CD4-positive, alpha-beta memory T cell (primary cell): ENCODE data around the gene GPATCH11. TPM values are rescaled to one million over a fixed set of nuclear protein-coding genes. Genes with fewer than 3 reads are reported as not detected.

Experiments
- CTCF ChIA-PET: fragments of 350-600 bp; sonication (Branson Sonifier 250); formaldehyde crosslinking; loops from one replicate; lab custom pipeline; 2021; ENCODE audit warnings: inconsistent platforms; ENCODE audit not compliant: partially characterized antibody; lab: Charles Lee
- POLR2A ChIA-PET: fragments of 350-600 bp; sonication (Branson Sonifier 250); formaldehyde crosslinking; loops from one replicate; lab custom pipeline; 2021; ENCODE audit not compliant: partially characterized antibody; lab: Charles Lee
- DNase-seq, 5 donors: peaks; one replicate each; pipeline versions ENCODE4 v3.0.0 to v3.0.0-alpha.2; 2020 to 2022; ENCODE audit warnings: mixed read lengths in 1 of 5
- H3K27ac ChIP-seq: one replicate; pipeline ENCODE4 v1.7.0; 2013; ENCODE audit warnings: low read depth, low read length
- H3K27me3 ChIP-seq: 2 replicates; pipeline ENCODE4 v1.7.0; 2013; ENCODE audit warnings: mild to moderate bottlenecking, low read length, moderate library complexity; ENCODE audit not compliant: insufficient read depth
- H3K36me3 ChIP-seq: 2 replicates; pipeline ENCODE4 v1.7.0; 2013; ENCODE audit warnings: mild to moderate bottlenecking, low read length, moderate library complexity; ENCODE audit not compliant: insufficient read depth
- H3K4me1 ChIP-seq: 2 replicates; pipeline ENCODE4 v1.7.0; 2013; ENCODE audit warnings: mild to moderate bottlenecking, low read length, moderate library complexity; ENCODE audit not compliant: insufficient read depth
- H3K4me3 ChIP-seq, 2 donors: one replicate each; pipeline ENCODE4 v1.7.0; 2013; ENCODE audit warnings: low read length in 2 of 2, mild to moderate bottlenecking in 1 of 2
- H3K9me3 ChIP-seq, 2 donors: one replicate each; pipeline ENCODE4 v1.7.0; 2013; ENCODE audit warnings: low read length in 2 of 2, control low read depth in 1 of 2; ENCODE audit not compliant: control insufficient read depth in 1 of 2
- H3K27ac Mint-ChIP-seq, 7 donors: one replicate each; pipeline ENCODE4 v1.8.0; 2020 to 2021; ENCODE audit warnings: mixed read lengths in 7 of 7, mild to moderate bottlenecking in 6 of 7, inconsistent platforms in 3 of 7, moderate library complexity in 3 of 7
- H3K27me3 Mint-ChIP-seq, 2 donors: one replicate each; pipeline ENCODE4 v1.8.0; 2020 to 2021; ENCODE audit warnings: mixed read lengths in 2 of 2
- H3K36me3 Mint-ChIP-seq, 2 donors: one replicate each; pipeline ENCODE4 v1.8.0; 2020 to 2021; ENCODE audit warnings: mixed read lengths in 2 of 2, inconsistent platforms in 1 of 2, mild to moderate bottlenecking in 1 of 2
- H3K4me1 Mint-ChIP-seq, 4 donors: one replicate each; pipeline ENCODE4 v1.8.0; 2020 to 2021; ENCODE audit warnings: mixed read lengths in 4 of 4, mild to moderate bottlenecking in 1 of 4
- H3K4me3 Mint-ChIP-seq, 8 donors: one replicate each; pipeline ENCODE4 v1.8.0; 2020 to 2021; ENCODE audit warnings: mixed read lengths in 8 of 8, mild to moderate bottlenecking in 7 of 8, moderate library complexity in 6 of 8, inconsistent platforms in 3 of 8
- H3K9me3 Mint-ChIP-seq, 8 donors: one replicate each; pipeline ENCODE4 v1.8.0; 2020 to 2021; ENCODE audit warnings: mixed read lengths in 8 of 8, mild to moderate bottlenecking in 5 of 8, inconsistent platforms in 3 of 8, moderate library complexity in 1 of 8
- intact Hi-C: fragments of 100-400 bp; cut with micrococcal nuclease; formaldehyde crosslinking; loops from one replicate; pipeline ENCODE4 v1.15.1; 2023
- polyA plus RNA-seq, 2 donors: library from polyadenylated mRNA; unstranded; fragments of 300-500 nt; fragmentation: Illumina TruSeq; gene quantifications; one replicate each; pipeline ENCODE4 v1.2.3, GENCODE V29; 2021
- total RNA-seq, 2 experiments: library from RNA; stranded (reverse); gene quantifications; one replicate each; pipeline ENCODE4 v1.2.3, GENCODE V29; 2021

GPATCH11 gene
- total and polyA plus RNA-seq, 4 experiments from 2014 or later = 9.2 to 18.9 (median 13.6) TPM

DNA sequence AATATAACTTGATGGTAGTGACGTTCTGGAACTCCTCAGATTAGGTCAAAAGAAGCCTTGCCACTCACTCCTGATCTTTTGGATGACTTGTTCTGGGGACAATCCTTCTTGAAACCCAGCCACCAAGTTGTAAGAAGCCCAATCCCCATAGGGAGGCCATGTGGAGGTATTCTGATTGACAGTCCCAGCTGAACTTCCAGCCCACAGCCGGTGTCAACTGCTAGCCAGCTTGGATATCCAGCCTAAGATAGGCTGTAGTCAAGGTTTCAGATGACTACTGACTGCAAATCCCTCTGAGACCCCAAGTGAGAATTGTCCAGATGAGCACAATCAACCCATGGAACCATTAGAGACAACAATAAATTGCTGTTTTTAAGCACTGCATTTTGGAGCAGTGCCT, 41.1 kb downstream of the GPATCH11 start:
- H3K4me1 ChIP-seq = no peaks in the 10 kb centered on the region
- Mint-ChIP-seq H3K27ac (no peak overlapping the region), H3K36me3 (peaks cover 55 to 69% of the 10 kb centered on the region in 2 donors), H3K27me3 (no peaks in the 10 kb centered on the region), H3K9me3 (peaks cover 0 to 2% (median 0%) of the 10 kb centered on the region in 8 donors), H3K4me1 (peaks cover 0 to 4% (median 3%) of the 10 kb centered on the region in 4 donors), H3K4me3 (no peak overlapping the region)
- POLR2A ChIA-PET = no interaction called here
- intact Hi-C loops = no loop called here
- CTCF ChIA-PET = no interaction called here
- H3K27ac ChIP-seq = no peak overlapping the region
- no peaks in the 10 kb centered on the region for H3K27me3 ChIP-seq
- no peak overlapping the region for H3K4me3 ChIP-seq
- H3K9me3 ChIP-seq = no peaks in the 10 kb centered on the region
- H3K36me3 ChIP-seq = peaks cover 20% of the 10 kb centered on the region
- DNase-seq = no peak

DNA sequence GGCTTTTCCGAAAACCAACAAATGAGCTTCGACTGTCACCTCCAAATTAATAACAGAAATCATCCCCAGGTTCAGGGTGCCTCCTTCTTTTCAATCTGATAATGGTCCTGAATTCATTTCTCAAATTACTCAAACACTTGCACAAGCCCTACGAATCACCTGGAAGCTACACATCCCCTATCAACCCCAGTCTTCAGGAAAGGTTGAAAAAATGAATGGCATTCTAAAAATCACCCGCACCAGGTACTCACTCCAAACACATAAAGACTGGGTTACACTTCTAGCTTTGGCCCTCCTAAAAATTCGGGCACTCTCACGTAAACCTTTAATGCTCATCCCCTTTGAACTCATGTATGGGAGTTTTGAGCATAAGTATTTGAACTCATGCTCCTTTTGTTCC, 48.6 kb downstream of the GPATCH11 start:
- peaks cover 41 to 58% of the 10 kb centered on the region in 2 donors for H3K36me3 Mint-ChIP-seq
- ChIA-PET POLR2A (no interaction called here), CTCF (interaction anchor here (0.6 kb wide), 1 partner anchor 187 kb away, joined by 3 read pairs; no protein-coding TSS in a partner anchor)
- Histone ChIP-seq H3K36me3 (peaks cover 53% of the 10 kb centered on the region), H3K9me3 (no peaks in the 10 kb centered on the region), H3K27ac (no peak overlapping the region), H3K4me3 (no peak overlapping the region), H3K27me3 (no peaks in the 10 kb centered on the region), H3K4me1 (no peaks in the 10 kb centered on the region)
- H3K4me1 Mint-ChIP-seq = peaks cover 0 to 12% (median 2%) of the 10 kb centered on the region in 4 donors
- peak overlapping the region in 1 of 7 donors; percentile 28 for H3K27ac Mint-ChIP-seq
- H3K4me3 Mint-ChIP-seq = no peak overlapping the region
- intact Hi-C loops = no loop called here
- peaks cover 0 to 5% (median 0%) of the 10 kb centered on the region in 8 donors for H3K9me3 Mint-ChIP-seq
- DNase-seq = no peak
- no peaks in the 10 kb centered on the region for H3K27me3 Mint-ChIP-seq

DNA sequence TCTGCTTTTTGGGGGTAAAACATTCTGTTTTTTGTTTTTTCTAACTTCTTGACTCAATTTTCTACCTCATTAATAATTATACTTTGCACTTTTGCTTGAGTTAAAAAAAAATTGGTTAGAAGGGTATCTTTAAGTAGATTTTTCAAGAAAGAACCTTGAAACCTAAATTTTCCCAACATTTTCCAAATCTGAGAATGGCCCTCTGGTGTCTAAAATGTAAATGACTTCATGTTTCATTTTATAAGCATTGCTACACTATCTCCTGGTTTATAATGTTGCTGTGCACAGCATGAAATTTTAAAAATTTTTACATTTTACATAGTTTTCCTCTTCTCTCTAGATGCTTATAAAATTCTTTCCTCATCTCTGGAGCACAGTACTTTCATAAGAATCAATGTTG, 58.2 kb downstream of the GPATCH11 start:
- Histone ChIP-seq H3K27ac (no peak overlapping the region), H3K4me3 (no peak overlapping the region), H3K9me3 (no peaks in the 10 kb centered on the region), H3K36me3 (peaks cover 19% of the 10 kb centered on the region), H3K27me3 (no peaks in the 10 kb centered on the region), H3K4me1 (no peaks in the 10 kb centered on the region)
- Mint-ChIP-seq H3K4me1 (peaks cover 0 to 7% (median 4%) of the 10 kb centered on the region in 4 donors), H3K36me3 (peaks cover 55 to 61% of the 10 kb centered on the region in 2 donors), H3K27me3 (no peaks in the 10 kb centered on the region), H3K9me3 (no peaks in the 10 kb centered on the region), H3K27ac (peak overlapping the region in 1 of 7 donors; percentile 50), H3K4me3 (no peak overlapping the region)
- POLR2A ChIA-PET = no interaction called here
- DNase-seq = no peak
- intact Hi-C loops = no loop called here
- CTCF ChIA-PET = no interaction called here

DNA sequence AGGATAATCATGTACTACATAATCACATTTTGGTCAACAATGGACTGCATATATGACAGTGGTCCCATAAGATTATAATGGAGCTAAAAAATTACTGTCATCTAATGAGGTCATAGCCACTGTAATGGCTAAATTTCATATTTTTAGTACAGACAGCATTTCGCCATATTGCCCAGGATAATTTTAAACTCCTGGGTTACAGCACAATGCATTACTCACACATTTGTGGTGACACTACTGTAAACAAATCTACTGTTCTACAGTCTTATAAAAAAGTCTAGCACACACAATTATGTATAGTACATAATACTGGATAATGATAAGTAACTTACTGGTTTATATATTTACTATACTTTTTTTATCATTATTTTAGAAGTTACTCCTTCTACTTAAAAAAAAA, 59.7 kb downstream of the GPATCH11 start:
- Histone ChIP-seq H3K27me3 (no peaks in the 10 kb centered on the region), H3K27ac (no peak overlapping the region), H3K9me3 (no peaks in the 10 kb centered on the region), H3K4me1 (no peaks in the 10 kb centered on the region), H3K36me3 (peaks cover 19% of the 10 kb centered on the region), H3K4me3 (no peak overlapping the region)
- H3K9me3 Mint-ChIP-seq = no peaks in the 10 kb centered on the region
- DNase-seq = no peak
- H3K4me1 Mint-ChIP-seq = peaks cover 3 to 16% (median 10%) of the 10 kb centered on the region in 4 donors
- peaks cover 58 to 64% of the 10 kb centered on the region in 2 donors for H3K36me3 Mint-ChIP-seq
- H3K27me3 Mint-ChIP-seq = no peaks in the 10 kb centered on the region
- POLR2A ChIA-PET = interaction anchor here (1.5 kb wide), 1 partner anchor 13 kb away, joined by 3 read pairs; the partner anchor contains the start of gene EIF2AK2
- H3K27ac Mint-ChIP-seq = no peak overlapping the region
- H3K4me3 Mint-ChIP-seq = no peak overlapping the region
- intact Hi-C loops = no loop called here
- CTCF ChIA-PET = no interaction called here

DNA sequence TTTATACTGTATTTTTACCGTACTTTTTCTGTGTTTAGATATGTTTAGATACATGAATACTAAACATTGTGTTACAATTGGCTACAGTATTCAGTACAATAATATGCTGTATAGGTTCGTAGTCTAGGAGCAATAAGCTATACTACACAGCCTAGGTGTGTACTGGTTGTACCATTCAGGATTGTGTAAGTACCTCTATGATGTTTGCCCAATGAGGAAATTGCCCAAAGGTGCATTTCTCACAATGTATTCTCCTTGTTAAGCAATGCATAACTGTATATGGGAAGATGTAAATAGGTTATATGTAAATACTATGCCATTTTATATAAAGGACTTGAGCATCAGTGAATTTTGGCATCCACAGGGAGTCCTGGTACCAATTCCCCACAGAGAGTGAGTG, 61.7 kb downstream of the GPATCH11 start:
- Histone ChIP-seq H3K36me3 (peaks cover 12% of the 10 kb centered on the region), H3K4me3 (no peak overlapping the region), H3K27me3 (no peaks in the 10 kb centered on the region), H3K9me3 (no peaks in the 10 kb centered on the region), H3K4me1 (peaks cover 19% of the 10 kb centered on the region), H3K27ac (no peak overlapping the region)
- Mint-ChIP-seq H3K4me1 (peaks cover 12 to 31% (median 24%) of the 10 kb centered on the region in 4 donors), H3K27me3 (no peaks in the 10 kb centered on the region), H3K27ac (no peak overlapping the region), H3K4me3 (no peak overlapping the region), H3K9me3 (no peaks in the 10 kb centered on the region), H3K36me3 (peaks cover 40 to 49% of the 10 kb centered on the region in 2 donors)
- ChIA-PET POLR2A (no interaction called here), CTCF (no interaction called here)
- intact Hi-C loops = no loop called here
- no peak for DNase-seq

DNA sequence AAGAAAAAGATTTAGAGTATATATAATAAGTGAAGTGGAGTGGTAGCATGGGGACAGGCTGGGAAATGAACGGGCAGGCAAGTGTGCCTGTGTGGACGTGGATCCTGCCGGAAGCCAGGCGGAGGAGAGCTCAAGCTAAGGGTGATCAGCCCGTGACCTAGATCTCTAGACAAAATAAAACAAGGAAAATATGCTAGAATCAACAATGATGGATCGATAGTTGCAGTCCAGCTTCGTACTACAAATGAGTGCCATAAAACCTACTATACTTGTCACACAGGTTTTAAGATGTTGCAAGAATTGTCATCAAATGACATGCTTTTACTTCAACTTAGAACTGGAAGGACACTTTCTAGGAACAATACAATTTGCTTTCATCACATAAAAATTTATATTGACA, 64.0 kb downstream of the GPATCH11 start:
- no peaks in the 10 kb centered on the region for H3K9me3 ChIP-seq
- peaks cover 31% of the 10 kb centered on the region for H3K4me1 ChIP-seq
- Mint-ChIP-seq H3K4me3 (peak overlapping the region in 1 of 8 donors; percentile 23), H3K27ac (peak overlapping the region in 2 of 7 donors; percentile 32 to 64), H3K4me1 (peaks cover 23 to 52% (median 42%) of the 10 kb centered on the region in 4 donors), H3K27me3 (no peaks in the 10 kb centered on the region), H3K36me3 (peaks cover 38 to 41% of the 10 kb centered on the region in 2 donors), H3K9me3 (peaks cover 0 to 2% (median 0%) of the 10 kb centered on the region in 8 donors)
- peaks cover 12% of the 10 kb centered on the region for H3K36me3 ChIP-seq
- no peak overlapping the region for H3K27ac ChIP-seq
- POLR2A ChIA-PET = interaction anchor here (1.1 kb wide), 1 partner anchor 48 kb away, joined by 3 read pairs; no protein-coding TSS in a partner anchor
- DNase-seq = no peak
- CTCF ChIA-PET = no interaction called here
- intact Hi-C loops = no loop called here
- no peak overlapping the region for H3K4me3 ChIP-seq
- no peaks in the 10 kb centered on the region for H3K27me3 ChIP-seq
